PC-3 (cell line): ENCODE data around the gene ADAMTSL1. TPM values are rescaled to one million over a fixed set of nuclear protein-coding genes. Genes with fewer than 3 reads are reported as not detected.

ENCODE experiments used
- ATAC-seq: fragments of 200-7000 bp; cut with Tn5 transposase; 2 replicates; pipeline ENCODE4 v1.9.1; 2020; ENCODE audit warnings: mild to moderate bottlenecking, moderate library complexity
- BruUV-seq: library from RNA; stranded (reverse); fragments of 400-500 nt; replicated peaks from 2 replicates; lab custom pipeline; 2021; lab: Mats Ljungman, UMichigan
- CTCF ChIA-PET: fragments of 300-600 bp; sonication (Branson Sonifier 250); formaldehyde crosslinking; loops from one replicate; lab custom pipeline; 2022; ENCODE audit warnings: antibody characterized with exemption; lab: Charles Lee
- POLR2A ChIA-PET: fragments of 300-600 bp; sonication (Branson Sonifier 250); formaldehyde crosslinking; loops from one replicate; lab custom pipeline; 2022; ENCODE audit warnings: antibody characterized with exemption; ENCODE audit not compliant: unreplicated experiment; lab: Charles Lee
- DNase-seq: peaks from one replicate; pipeline ENCODE4 v3.0.0-alpha.2; 2015
- H2AFZ ChIP-seq: fragments of 300-600 bp; sonication (generic); 2 replicates; pipeline ENCODE4 v1.6.0; 2016; ENCODE audit warnings: antibody characterized with exemption, low read length
- H3F3A ChIP-seq: fragments of 300-600 bp; sonication (generic); one replicate; pipeline ENCODE4 v1.6.0; 2017; ENCODE audit warnings: antibody characterized with exemption, low read length, control low read depth, mild to moderate bottlenecking; ENCODE audit not compliant: unreplicated experiment
- H3K27ac ChIP-seq: fragments of 300-600 bp; sonication (generic); 2 replicates; pipeline ENCODE4 v1.5.1; 2016; ENCODE audit warnings: mild to moderate bottlenecking, low read length
- H3K27me3 ChIP-seq: fragments of 300-600 bp; sonication (generic); 2 replicates; pipeline ENCODE4 v1.6.1; 2016; ENCODE audit warnings: low read length, mixed read lengths
- H3K36me3 ChIP-seq: fragments of 300-600 bp; sonication (generic); 2 replicates; pipeline ENCODE4 v1.6.1; 2016; ENCODE audit warnings: low read depth, mixed run types, low read length, mixed read lengths
- H3K4me1 ChIP-seq: fragments of 300-600 bp; sonication (generic); 2 replicates; pipeline ENCODE4 v1.5.1; 2016; ENCODE audit warnings: low read length; ENCODE audit not compliant: insufficient read depth
- H3K4me2 ChIP-seq: fragments of 300-600 bp; sonication (generic); 2 replicates; pipeline ENCODE4 v1.6.0; 2016; ENCODE audit warnings: low read length
- H3K4me3 ChIP-seq: fragments of 300-600 bp; sonication (generic); 2 replicates; pipeline ENCODE4 v1.5.1; 2016; ENCODE audit warnings: mild to moderate bottlenecking, low read length, mixed read lengths
- H3K79me2 ChIP-seq: fragments of 300-600 bp; sonication (generic); 2 replicates; pipeline ENCODE4 v1.6.1; 2017; ENCODE audit warnings: low read length, mixed read lengths
- H3K9ac ChIP-seq: fragments of 300-600 bp; sonication (generic); 2 replicates; pipeline ENCODE4 v1.6.0; 2016; ENCODE audit warnings: mild to moderate bottlenecking, low read length
- H3K9me2 ChIP-seq: fragments of 300-600 bp; sonication (generic); replicated peaks from 2 replicates; pipeline ENCODE4 v1.6.1; 2016; ENCODE audit warnings: mixed run types, low read length, mixed read lengths
- H3K9me3 ChIP-seq: fragments of 300-600 bp; sonication (generic); 2 replicates; pipeline ENCODE4 v1.6.1; 2016; ENCODE audit warnings: low read length, mixed read lengths
- H4K20me1 ChIP-seq: fragments of 300-600 bp; sonication (generic); 2 replicates; pipeline ENCODE4 v1.6.1; 2016; ENCODE audit warnings: low read length, mixed read lengths
- CTCF ChIP-seq: fragments of 300-600 bp; sonication (generic); conservative IDR thresholded peaks from 2 replicates; pipeline ENCODE4 v1.5.1; 2017; ENCODE audit warnings: antibody characterized with exemption, low read depth, mild to moderate bottlenecking, low read length
- EZH2 ChIP-seq: fragments of 300-600 bp; sonication (generic); IDR thresholded peaks from one replicate; pipeline ENCODE4 v1.6.1; 2017; ENCODE audit warnings: antibody characterized with exemption, mild to moderate bottlenecking, low read length; ENCODE audit not compliant: unreplicated experiment
- EZH2phosphoT487 ChIP-seq: fragments of 300-600 bp; sonication (generic); IDR thresholded peaks from 2 replicates; pipeline ENCODE4 v1.6.1; 2018; ENCODE audit warnings: mild to moderate bottlenecking, antibody characterized with exemption, low read length, borderline replicate concordance
- intact Hi-C: fragments of 100-400 bp; cut with micrococcal nuclease; formaldehyde crosslinking; loops from 2 replicates; pipeline ENCODE4 v1.9.0; 2023
- total RNA-seq: library from RNA; depleted of rRNA; stranded (reverse); fragments of >200 nt; gene quantifications from 2 replicates; pipeline ENCODE4 v1.2.3, GENCODE V29; 2014

The ADAMTSL1 gene
- total RNA-seq, 1 experiment from 2014 or later: 0.26 TPM

- DNase-seq: no peak
- CTCF ChIA-PET: no interaction called here
- POLR2A ChIA-PET: no interaction called here
- no peaks in the 10 kb centered on the region for H3F3A ChIP-seq
- no peak overlapping the region for H3K9ac ChIP-seq
- no peak for TF ChIP-seq CTCF
- no peak for TF ChIP-seq EZH2phosphoT487
- no peak for TF ChIP-seq EZH2
- no peaks in the 10 kb centered on the region for H4K20me1 ChIP-seq
- no peak for ATAC-seq
- H3K79me2 ChIP-seq: no peaks in the 10 kb centered on the region
- H2AFZ ChIP-seq: no peak overlapping the region
- H3K27ac ChIP-seq: no peak overlapping the region
- H3K9me2 ChIP-seq: no peaks in the 10 kb centered on the region
- no peaks in the 10 kb centered on the region for H3K9me3 ChIP-seq
- intact Hi-C loops: no loop called here
- no peak overlapping the region for H3K4me2 ChIP-seq
- H3K27me3 ChIP-seq: no peaks in the 10 kb centered on the region
- H3K4me1 ChIP-seq: no peaks in the 10 kb centered on the region
- no TSS peak for BruUV-seq
- no peak overlapping the region for H3K4me3 ChIP-seq
- no peaks in the 10 kb centered on the region for H3K36me3 ChIP-seq
Measured at GRCh38 chr9:18718393-18718792, 244.4 kb downstream of the ADAMTSL1 start.

- Histone ChIP-seq H3K36me3 (no peaks in the 10 kb centered on the region), H3K9ac (no peak overlapping the region), H3K4me3 (no peak overlapping the region), H3K4me2 (no peak overlapping the region), H3K27me3 (no peaks in the 10 kb centered on the region), H3K9me3 (no peaks in the 10 kb centered on the region), H3F3A (no peaks in the 10 kb centered on the region), H4K20me1 (no peaks in the 10 kb centered on the region), H2AFZ (no peak overlapping the region), H3K4me1 (no peaks in the 10 kb centered on the region), H3K27ac (no peak overlapping the region), H3K9me2 (no peaks in the 10 kb centered on the region), H3K79me2 (no peaks in the 10 kb centered on the region)
- ChIA-PET CTCF (no interaction called here), POLR2A (no interaction called here)
- no peak for TF ChIP-seq EZH2phosphoT487
- no peak for TF ChIP-seq CTCF
- TF ChIP-seq EZH2: no peak
- intact Hi-C loops: no loop called here
- DNase-seq (no peak), ATAC-seq (no peak)
- no TSS peak for BruUV-seq
Measured at GRCh38 chr9:18718932-18719331, 245.0 kb downstream of the ADAMTSL1 start.

DNA sequence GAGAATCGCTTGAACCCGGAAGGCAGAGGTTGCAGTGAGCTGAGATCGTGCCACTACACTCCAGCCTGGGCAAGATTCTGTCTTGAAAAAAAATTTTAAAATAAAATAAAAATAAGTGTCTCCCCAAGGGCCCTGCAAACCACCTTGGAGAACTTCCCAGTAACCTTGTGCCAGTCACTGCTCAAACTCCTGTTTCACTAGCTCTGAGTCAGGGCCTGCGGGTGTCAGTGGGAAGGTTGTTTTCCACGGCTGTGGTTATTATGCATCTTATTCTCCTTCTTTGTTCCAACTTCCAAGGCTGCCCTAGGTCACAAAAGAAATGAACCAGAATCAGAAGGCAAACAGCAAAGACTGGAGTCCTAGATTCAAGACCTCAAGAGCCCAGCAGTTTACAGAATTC lies 246.7 kb downstream of the ADAMTSL1 start:
- DNase-seq: peak; percentile 19
- no peak for TF ChIP-seq EZH2phosphoT487
- no peak for TF ChIP-seq EZH2
- TF ChIP-seq CTCF: no peak
- no peaks in the 10 kb centered on the region for H3K9me2 ChIP-seq
- H3K9ac ChIP-seq: no peak overlapping the region
- H4K20me1 ChIP-seq: no peaks in the 10 kb centered on the region
- H2AFZ ChIP-seq: no peak overlapping the region
- no peaks in the 10 kb centered on the region for H3K36me3 ChIP-seq
- H3K4me1 ChIP-seq: no peaks in the 10 kb centered on the region
- POLR2A ChIA-PET: interaction anchor here (0.5 kb wide), 1 partner anchor 80 kb away, joined by 13 read pairs; no protein-coding TSS in a partner anchor
- H3K27me3 ChIP-seq: no peaks in the 10 kb centered on the region
- CTCF ChIA-PET: no interaction called here
- no peak overlapping the region for H3K4me3 ChIP-seq
- H3K79me2 ChIP-seq: no peaks in the 10 kb centered on the region
- ATAC-seq: peak; percentile 60; the same call in 1 of the 2 replicates
- intact Hi-C loops: no loop called here
- no peak overlapping the region for H3K27ac ChIP-seq
- no peaks in the 10 kb centered on the region for H3F3A ChIP-seq
- no peaks in the 10 kb centered on the region for H3K9me3 ChIP-seq
- H3K4me2 ChIP-seq: no peak overlapping the region
- BruUV-seq: no TSS peak
